GM12873 (cell line): Measurements from ENCODE around the gene CDH18.

Experiments used
- TF ChIP-seq, protein P1 (sequence below): IDR thresholded peaks from 2 replicates; pipeline ENCODE4 v1.5.1; 2012; ENCODE audit warnings: low read depth, mild to moderate bottlenecking, moderate library complexity, low read length, control low read depth; ENCODE audit not compliant: insufficient read depth; ENCODE audit errors: missing control alignments

The CDH18 gene

DNA sequence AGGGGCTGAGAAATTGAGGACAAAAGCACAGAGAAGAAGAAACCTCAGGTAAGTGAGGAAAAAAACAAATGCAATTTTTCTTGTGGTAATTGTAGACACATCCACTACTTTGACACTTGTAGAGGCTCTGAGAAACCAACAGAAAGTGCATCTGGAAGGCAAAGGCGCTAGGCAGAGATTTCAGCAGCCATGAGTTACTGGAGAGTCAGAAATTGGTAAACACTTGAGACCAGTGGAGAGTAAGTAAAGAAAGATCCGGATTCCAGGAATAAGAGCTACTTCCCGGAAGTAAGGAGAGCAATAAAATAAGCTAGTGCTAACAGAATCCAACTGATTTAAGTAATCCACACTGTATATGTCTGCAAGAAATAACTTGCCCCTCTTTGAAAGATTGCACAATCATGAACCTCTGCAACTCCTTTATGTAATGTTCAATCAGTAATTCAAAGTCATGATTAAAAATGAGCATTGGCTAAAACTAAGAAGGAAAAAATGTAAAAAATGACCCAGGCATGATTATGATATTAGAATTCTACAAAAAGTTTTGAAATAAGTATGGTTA is 382.1 kb downstream of the CDH18 start:
- TF ChIP-seq, protein P1, sequence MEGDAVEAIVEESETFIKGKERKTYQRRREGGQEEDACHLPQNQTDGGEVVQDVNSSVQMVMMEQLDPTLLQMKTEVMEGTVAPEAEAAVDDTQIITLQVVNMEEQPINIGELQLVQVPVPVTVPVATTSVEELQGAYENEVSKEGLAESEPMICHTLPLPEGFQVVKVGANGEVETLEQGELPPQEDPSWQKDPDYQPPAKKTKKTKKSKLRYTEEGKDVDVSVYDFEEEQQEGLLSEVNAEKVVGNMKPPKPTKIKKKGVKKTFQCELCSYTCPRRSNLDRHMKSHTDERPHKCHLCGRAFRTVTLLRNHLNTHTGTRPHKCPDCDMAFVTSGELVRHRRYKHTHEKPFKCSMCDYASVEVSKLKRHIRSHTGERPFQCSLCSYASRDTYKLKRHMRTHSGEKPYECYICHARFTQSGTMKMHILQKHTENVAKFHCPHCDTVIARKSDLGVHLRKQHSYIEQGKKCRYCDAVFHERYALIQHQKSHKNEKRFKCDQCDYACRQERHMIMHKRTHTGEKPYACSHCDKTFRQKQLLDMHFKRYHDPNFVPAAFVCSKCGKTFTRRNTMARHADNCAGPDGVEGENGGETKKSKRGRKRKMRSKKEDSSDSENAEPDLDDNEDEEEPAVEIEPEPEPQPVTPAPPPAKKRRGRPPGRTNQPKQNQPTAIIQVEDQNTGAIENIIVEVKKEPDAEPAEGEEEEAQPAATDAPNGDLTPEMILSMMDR = no peak

DNA sequence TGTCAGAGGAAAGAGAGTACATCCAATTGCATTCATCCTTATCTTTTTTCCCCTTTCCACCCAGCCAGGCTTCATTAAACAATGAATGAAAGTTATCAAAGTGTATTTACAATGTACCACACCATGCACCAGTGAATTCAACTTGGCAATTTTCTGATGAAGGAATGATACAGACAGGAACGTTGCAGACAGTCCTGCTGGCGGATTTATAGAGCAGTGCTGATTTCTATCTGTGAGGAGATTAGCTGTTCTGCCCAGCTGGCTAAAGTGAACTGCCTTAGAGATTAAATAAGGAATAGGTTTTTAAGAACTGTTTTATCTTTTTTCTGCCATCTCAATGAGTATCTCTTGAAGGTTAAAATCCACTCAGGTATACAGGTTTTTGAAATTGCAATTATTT is 403.9 kb downstream of the CDH18 start:
- TF ChIP-seq, protein P1 = no peak

DNA sequence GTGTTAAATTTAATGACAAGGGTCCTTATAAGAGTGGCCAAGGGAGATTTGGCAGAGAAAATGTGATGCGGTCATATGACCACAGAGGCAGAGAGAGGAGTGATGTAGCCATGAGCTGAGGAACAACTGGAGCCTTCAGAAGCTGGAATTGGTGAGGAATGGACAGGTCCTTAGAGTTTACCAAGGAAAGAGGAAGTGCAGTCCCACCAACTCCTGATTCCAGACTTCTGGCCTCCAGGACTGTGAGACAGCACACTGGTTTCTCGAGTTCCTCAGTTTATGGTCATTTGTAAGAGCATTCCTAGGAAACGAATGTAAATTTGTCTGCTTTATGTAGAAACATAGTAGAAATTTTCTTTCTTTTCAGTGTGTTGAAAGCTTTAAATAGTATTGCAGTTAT is 410.1 kb downstream of the CDH18 start:
- TF ChIP-seq, protein P1 = no peak

DNA sequence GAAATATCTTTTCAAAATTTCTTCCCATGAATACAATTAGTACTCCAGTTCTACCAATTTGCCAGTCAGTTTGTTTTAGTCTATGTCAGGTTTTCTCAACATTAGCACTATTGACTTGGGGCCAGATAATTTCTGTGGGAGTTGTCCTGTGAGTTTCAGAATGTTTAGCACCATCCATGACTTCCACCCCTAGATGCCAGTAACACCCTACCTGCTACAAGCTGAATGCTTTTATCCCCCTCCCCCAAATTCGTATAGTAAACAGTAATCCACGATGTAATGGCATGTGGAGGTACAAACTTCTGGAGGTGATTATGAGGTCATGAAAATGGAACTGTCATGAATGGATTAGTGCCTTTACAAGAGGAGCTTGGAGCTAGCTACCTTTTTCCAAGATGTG is 420.0 kb downstream of the CDH18 start:
- TF ChIP-seq, protein P1 = no peak

DNA sequence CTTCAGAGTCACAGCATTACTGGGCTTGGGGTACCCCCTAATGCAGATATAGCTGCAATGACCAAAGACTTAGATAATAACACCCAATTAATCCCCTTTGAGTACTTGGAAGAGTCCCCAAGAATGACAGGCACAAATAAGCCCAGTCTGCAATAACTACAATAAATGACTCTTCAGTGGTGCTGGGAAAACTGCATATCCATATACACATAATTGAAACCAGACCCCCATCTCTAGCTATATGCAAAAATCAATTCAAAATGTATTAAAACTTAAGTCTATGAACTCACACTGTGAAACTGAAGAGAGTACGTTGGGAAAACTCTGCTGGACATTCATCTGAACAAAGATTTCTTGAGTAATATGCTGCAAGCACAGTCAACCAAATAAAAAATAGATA is 422.5 kb downstream of the CDH18 start:
- TF ChIP-seq, protein P1 = no peak

DNA sequence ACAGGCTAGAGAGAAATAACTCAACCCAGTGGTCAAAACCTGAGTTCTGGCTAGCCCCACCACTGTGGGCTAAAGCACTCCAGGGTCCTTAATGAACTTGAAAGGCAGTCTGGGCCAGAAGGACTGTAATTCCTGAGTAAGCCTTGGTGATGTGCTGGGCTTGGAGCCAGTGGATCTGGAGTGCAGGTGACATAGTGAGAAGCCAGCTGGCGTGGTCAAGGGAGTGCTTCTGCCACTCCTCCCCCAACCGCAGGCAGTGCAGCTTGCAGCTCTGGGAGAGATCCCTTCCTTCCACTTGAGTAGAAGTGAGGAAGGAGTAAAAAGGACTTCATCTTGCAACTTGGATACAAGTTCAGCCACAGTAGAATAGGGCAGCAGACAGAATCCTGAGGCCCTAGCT is 424.0 kb downstream of the CDH18 start:
- TF ChIP-seq, protein P1 = no peak

DNA sequence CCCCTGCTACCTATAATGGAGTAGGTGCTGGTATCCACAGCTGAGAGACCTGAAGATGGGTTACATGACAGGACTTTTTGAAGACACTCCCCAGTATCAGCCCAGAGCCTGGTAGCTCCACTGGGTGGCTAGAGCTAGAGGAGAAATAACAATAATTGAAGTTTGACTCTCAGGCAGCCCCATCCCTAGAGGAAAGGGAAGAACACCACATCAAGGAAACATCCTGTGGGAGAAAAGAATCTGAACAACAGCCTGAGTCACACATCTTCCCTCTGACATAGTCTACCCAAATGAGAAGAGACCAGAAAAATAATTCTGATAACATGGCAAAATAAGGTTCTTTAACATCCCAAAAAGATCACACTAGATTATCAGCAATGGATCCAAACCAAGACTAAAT is 432.1 kb downstream of the CDH18 start:
- TF ChIP-seq, protein P1 = no peak
